ACC112 (cell line): Measurements from ENCODE around the gene LBR.

ENCODE experiments used
- H2AFZ ChIP-seq: fragments of 200-600 bp; sonication (generic); one replicate; pipeline ENCODE4 v1.6.0; 2017; ENCODE audit warnings: antibody characterized with exemption, low read length; ENCODE audit not compliant: unreplicated experiment
- H3K27ac ChIP-seq: fragments of 200-600 bp; sonication (generic); 2 replicates; pipeline ENCODE4 v1.5.1; 2014; ENCODE audit warnings: low read depth, mild to moderate bottlenecking, antibody characterized with exemption, low read length, moderate library complexity
- H3K27me3 ChIP-seq: fragments of 200-600 bp; sonication (generic); 2 replicates; pipeline ENCODE4 v1.6.1; 2014; ENCODE audit warnings: mild to moderate bottlenecking, antibody characterized with exemption, low read length, moderate library complexity, mixed read lengths; ENCODE audit not compliant: insufficient read depth
- H3K36me3 ChIP-seq: fragments of 200-600 bp; sonication (generic); 2 replicates; pipeline ENCODE4 v1.6.1; 2016; ENCODE audit warnings: mild to moderate bottlenecking, antibody characterized with exemption, low read length, moderate library complexity, mixed read lengths; ENCODE audit not compliant: insufficient read depth
- H3K4me1 ChIP-seq: fragments of 200-600 bp; sonication (generic); one replicate; pipeline ENCODE4 v1.6.1; 2016; ENCODE audit warnings: low read length, mixed read lengths; ENCODE audit not compliant: insufficient read depth, unreplicated experiment, control insufficient read depth
- H3K4me3 ChIP-seq: fragments of 200-600 bp; sonication (generic); 2 replicates; pipeline ENCODE4 v1.5.1; 2014; ENCODE audit warnings: mild to moderate bottlenecking, low read depth, low read length
- H3K79me2 ChIP-seq: fragments of 200-600 bp; sonication (generic); one replicate; pipeline ENCODE4 v1.6.0; 2016; ENCODE audit warnings: low read length; ENCODE audit not compliant: control insufficient read depth, unreplicated experiment, insufficient read depth

The LBR gene

GRCh38 chr1:225441314-225442122, 13.7 kb upstream of the LBR start:
- Histone ChIP-seq H3K27me3 (no peaks in the 10 kb centered on the region), H2AFZ (peak overlapping the region; percentile 53), H3K27ac (no peak overlapping the region), H3K36me3 (no peaks in the 10 kb centered on the region), H3K4me3 (no peak overlapping the region), H3K4me1 (peaks cover 15% of the 10 kb centered on the region), H3K79me2 (no peaks in the 10 kb centered on the region)

- H2AFZ ChIP-seq, result no peak overlapping the region
These were observed 12.8 kb upstream of the LBR start for GRCh38 chr1:225440380-225441221.

GRCh38 chr1:225437710-225438437, 10.0 kb upstream of the LBR start:
- Histone ChIP-seq H3K27ac (no peak overlapping the region), H3K36me3 (no peaks in the 10 kb centered on the region), H3K4me1 (no peaks in the 10 kb centered on the region), H3K79me2 (no peaks in the 10 kb centered on the region), H3K27me3 (no peaks in the 10 kb centered on the region), H3K4me3 (no peak overlapping the region), H2AFZ (no peak overlapping the region)

More at GRCh38 chr1:225440380-225441221, 12.8 kb upstream of the LBR start:
- peaks cover 10% of the 10 kb centered on the region for H3K4me1 ChIP-seq
- H3K27ac ChIP-seq, result no peak overlapping the region
- no peaks in the 10 kb centered on the region for H3K79me2 ChIP-seq
- no peaks in the 10 kb centered on the region for H3K27me3 ChIP-seq
- H3K4me3 ChIP-seq, result no peak overlapping the region
- no peaks in the 10 kb centered on the region for H3K36me3 ChIP-seq

- H3K4me3 ChIP-seq, result no peak overlapping the region
- no peaks in the 10 kb centered on the region for H3K79me2 ChIP-seq
- H3K4me1 ChIP-seq, result no peaks in the 10 kb centered on the region
- H3K27ac ChIP-seq, result no peak overlapping the region
- H3K36me3 ChIP-seq, result no peaks in the 10 kb centered on the region
- no peak overlapping the region for H2AFZ ChIP-seq
- H3K27me3 ChIP-seq, result no peaks in the 10 kb centered on the region
These were observed 8.1 kb upstream of the LBR start for GRCh38 chr1:225435957-225436392.

- Histone ChIP-seq H3K4me1 (no peaks in the 10 kb centered on the region), H3K27ac (no peak overlapping the region), H3K4me3 (no peak overlapping the region), H3K36me3 (no peaks in the 10 kb centered on the region), H3K27me3 (no peaks in the 10 kb centered on the region), H3K79me2 (no peaks in the 10 kb centered on the region), H2AFZ (no peak overlapping the region)
These were observed 7.6 kb upstream of the LBR start for GRCh38 chr1:225435487-225435886.

- Histone ChIP-seq H3K36me3 (no peaks in the 10 kb centered on the region), H3K27me3 (no peaks in the 10 kb centered on the region), H3K79me2 (no peaks in the 10 kb centered on the region), H3K27ac (no peak overlapping the region), H2AFZ (no peak overlapping the region), H3K4me3 (no peak overlapping the region), H3K4me1 (no peaks in the 10 kb centered on the region)
These were observed 7.2 kb upstream of the LBR start for GRCh38 chr1:225435076-225435475.

- Histone ChIP-seq H3K79me2 (no peaks in the 10 kb centered on the region), H2AFZ (no peak overlapping the region), H3K36me3 (no peaks in the 10 kb centered on the region), H3K27me3 (no peaks in the 10 kb centered on the region), H3K4me1 (peaks cover 4% of the 10 kb centered on the region), H3K4me3 (no peak overlapping the region), H3K27ac (no peak overlapping the region)
These were observed 6.2 kb upstream of the LBR start for GRCh38 chr1:225434046-225434445.

GRCh38 chr1:225431081-225431863, 3.4 kb upstream of the LBR start:
- Histone ChIP-seq H3K79me2 (peaks cover 15% of the 10 kb centered on the region), H3K4me1 (peaks cover 6% of the 10 kb centered on the region), H3K4me3 (no peak overlapping the region), H3K27me3 (no peaks in the 10 kb centered on the region), H3K36me3 (no peaks in the 10 kb centered on the region), H3K27ac (no peak overlapping the region), H2AFZ (no peak overlapping the region)

GRCh38 chr1:225430301-225430700, 2.5 kb upstream of the LBR start:
- Histone ChIP-seq H3K4me3 (no peak overlapping the region), H3K27me3 (no peaks in the 10 kb centered on the region), H3K36me3 (no peaks in the 10 kb centered on the region), H2AFZ (no peak overlapping the region), H3K27ac (no peak overlapping the region), H3K4me1 (peaks cover 16% of the 10 kb centered on the region), H3K79me2 (peaks cover 25% of the 10 kb centered on the region)
